Hematopoietic multipotent progenitor cell treated with erythropoietin and hydrocortisone succinate and interleukin-3 and kit ligand, for 6 days (in vitro differentiated cells): ENCODE results near the gene EDEM2.
A peak's percentile ranks its signal among the peaks of the same experiment; 100 is the strongest.
"Not testable (repeated sequence)": the region's sequence is repeated elsewhere in the genome, so short reads cannot be mapped to it uniquely, and the experiment has no call there.

Experiments used
- DNase-seq: peaks from one replicate; pipeline ENCODE4 v3.0.0-alpha.2; 2015

Gene EDEM2

GRCh38 chr20:35085477-35086225 lies 61.5 kb downstream of the EDEM2 start:
- DNase-seq = peak; percentile 70

DNA sequence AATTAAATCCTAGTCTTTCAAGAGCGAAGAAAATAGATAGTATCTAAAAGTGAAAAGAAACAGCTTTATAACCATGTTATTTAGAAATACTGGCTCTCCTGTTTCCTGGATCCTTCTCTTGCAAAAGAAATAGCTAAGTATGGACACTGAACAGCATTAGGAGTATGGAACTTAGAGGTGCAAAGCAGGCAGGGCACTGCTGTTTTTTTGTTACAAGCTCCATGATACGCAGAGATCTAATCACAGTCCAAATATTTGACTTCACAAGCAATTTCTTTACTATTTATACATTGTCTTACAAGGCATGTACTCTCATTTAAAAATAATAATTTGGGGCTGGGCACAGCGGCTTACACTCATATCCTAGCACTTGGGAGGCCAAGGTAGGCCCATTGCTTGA lies 62.1 kb downstream of the EDEM2 start:
- no peak for DNase-seq

DNA sequence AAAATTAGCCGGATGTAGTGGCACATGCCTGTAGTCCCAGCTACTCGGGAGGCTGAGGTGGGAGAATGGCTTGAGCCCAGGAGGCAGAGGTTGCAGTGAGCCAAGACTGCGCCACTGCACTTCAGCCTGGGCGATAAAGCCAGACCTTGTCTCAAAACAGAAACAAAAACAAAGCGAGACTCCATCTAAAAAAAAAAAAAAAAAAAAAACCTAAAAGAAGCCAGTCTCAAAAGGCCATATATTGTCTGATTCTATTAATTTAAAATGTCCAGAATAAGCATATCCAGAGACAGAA lies 66.8 kb downstream of the EDEM2 start:
- not testable (repeated sequence) for DNase-seq

- DNase-seq = no peak
Measured at GRCh38 chr20:35079472-35080347, 67.4 kb downstream of the EDEM2 start.

DNA sequence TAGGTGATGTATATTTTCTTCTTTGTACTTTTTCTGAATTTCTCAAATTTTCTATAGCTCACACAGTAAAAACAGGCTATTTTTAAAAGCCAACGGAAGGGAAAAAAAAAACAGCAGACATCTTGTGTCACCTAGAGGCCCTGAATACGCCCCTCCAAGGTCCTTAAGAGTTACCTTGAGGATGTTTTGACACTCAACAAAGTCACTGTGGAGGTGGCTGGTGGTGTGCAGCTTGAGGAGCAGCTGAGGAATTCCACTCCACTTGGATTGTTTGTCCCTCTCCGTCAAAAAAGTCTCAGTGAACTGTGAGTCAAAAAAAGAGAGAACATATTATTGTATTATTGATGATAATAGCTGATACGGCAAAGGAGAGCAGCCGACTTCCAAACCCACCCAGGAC lies 69.3 kb downstream of the EDEM2 start:
- no peak for DNase-seq

- no peak for DNase-seq
Measured at GRCh38 chr20:35077341-35077740, 69.8 kb downstream of the EDEM2 start.

DNA sequence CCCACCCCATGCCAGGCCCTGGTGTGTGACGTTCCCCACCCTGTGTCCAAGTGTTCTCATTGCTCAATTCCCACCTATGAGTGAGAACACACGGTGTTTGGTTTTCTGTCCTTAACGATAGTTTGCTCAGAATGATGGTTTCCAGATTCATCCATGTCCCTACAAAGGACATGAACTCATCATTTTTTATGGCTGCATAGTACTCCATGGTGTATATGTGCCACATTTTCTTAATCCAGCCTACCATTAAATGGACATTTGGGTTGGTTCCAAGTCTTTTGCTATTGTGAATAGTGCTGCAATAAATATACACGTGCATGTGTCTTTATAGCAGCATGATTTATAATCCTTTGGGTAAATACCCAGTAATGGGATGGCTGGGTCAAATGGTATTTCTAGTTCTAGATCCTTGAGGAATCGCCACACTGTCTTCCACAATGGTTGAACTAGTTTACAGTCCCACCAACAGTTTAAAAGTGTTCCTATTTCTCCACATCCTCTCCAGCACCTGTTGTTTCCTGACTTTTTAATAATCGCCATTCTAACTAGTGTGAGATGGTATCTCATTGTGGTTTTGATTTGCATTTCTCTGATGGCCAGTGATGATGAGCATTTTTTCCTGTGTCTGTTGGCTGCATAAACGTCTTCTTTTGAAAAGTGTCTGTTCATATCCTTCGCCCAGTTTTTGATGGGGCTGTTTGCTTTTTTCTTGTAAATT lies 75.5 kb downstream of the EDEM2 start:
- DNase-seq = not testable (repeated sequence)

- no peak for DNase-seq
Measured at GRCh38 chr20:35066194-35066593, 80.9 kb downstream of the EDEM2 start.
